GF-D8 (cell line): ENCODE results near the gene TCAP.
"Not testable (repeated sequence)": the region's sequence is repeated elsewhere in the genome, so short reads cannot be mapped to it uniquely, and the experiment has no call there.

Source experiments
- DNase-seq: peaks from one replicate; lab custom pipeline; 2025; lab: John Stamatoyannopoulos, UW

Gene TCAP

DNA sequence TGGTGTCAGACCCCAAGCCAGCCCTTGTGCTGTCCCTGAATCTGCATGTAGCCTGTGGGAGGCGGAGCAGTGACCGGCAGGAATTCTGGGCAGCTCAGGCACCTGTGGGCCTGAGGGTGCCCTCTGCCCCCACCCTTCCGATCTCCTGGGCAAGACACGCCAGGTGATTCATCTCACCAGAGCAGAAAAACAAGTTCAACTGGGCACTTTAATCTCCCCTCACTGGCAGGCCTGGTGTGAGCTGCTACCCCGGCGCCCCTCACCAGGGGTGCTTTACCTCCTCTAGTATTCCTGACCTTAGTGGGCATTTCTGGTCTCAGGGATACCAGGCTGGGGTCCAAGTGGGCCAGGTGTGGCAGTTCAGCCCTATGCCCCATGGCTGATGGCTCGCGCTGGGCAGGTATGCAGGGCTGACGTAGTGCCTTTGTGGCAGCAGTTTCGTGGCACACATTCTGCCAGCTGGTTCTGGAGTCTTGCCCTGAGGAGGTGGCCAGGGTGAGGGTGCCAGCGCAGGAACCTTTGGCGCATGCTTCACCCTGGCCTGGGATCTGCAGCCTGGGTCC, 40.7 kb downstream of the TCAP start:
- DNase-seq = no peak

GRCh38 chr17:39706383-39706782, 41.2 kb downstream of the TCAP start:
- no peak for DNase-seq

DNA sequence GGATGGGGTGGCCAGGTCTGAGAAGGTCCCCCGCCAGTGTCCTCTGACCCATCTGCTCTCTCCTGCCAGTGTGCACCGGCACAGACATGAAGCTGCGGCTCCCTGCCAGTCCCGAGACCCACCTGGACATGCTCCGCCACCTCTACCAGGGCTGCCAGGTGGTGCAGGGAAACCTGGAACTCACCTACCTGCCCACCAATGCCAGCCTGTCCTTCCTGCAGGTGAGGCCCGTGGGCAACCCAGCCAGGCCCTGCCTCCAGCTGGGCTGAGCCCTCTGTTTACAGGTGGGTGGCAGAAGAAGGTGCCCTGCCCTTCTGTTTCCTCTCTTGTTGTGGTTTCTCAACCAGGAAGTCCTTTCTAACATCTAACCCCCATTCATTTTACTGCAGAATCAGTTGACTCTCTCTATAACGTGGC, 41.8 kb downstream of the TCAP start:
- DNase-seq = no peak

DNA sequence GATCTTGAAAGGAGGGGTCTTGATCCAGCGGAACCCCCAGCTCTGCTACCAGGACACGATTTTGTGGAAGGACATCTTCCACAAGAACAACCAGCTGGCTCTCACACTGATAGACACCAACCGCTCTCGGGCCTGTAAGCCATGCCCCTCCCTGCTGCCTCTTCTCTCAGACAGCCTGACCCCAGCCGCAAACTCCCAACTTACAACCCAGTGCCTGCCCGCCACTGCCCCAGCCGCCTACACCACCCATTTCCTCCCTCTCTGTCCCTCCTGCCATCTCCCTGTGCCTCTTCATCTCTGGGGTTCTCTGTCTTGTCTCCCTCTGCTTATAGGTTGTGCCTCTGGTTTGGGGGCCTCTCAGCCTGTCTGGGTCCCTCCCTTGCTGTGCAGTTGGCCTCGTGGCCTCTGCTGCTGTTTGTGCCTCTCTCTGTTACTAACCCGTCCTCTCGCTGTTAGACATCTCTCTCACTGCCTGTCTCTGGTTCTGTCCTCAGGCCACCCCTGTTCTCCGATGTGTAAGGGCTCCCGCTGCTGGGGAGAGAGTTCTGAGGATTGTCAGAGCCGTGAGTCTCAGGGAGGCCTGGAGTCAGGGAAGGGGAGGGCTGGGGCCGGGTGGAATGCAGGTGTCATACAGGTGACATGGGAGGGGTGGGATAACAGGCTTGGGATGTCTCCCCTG, 44.3 kb downstream of the TCAP start:
- no peak for DNase-seq

DNA sequence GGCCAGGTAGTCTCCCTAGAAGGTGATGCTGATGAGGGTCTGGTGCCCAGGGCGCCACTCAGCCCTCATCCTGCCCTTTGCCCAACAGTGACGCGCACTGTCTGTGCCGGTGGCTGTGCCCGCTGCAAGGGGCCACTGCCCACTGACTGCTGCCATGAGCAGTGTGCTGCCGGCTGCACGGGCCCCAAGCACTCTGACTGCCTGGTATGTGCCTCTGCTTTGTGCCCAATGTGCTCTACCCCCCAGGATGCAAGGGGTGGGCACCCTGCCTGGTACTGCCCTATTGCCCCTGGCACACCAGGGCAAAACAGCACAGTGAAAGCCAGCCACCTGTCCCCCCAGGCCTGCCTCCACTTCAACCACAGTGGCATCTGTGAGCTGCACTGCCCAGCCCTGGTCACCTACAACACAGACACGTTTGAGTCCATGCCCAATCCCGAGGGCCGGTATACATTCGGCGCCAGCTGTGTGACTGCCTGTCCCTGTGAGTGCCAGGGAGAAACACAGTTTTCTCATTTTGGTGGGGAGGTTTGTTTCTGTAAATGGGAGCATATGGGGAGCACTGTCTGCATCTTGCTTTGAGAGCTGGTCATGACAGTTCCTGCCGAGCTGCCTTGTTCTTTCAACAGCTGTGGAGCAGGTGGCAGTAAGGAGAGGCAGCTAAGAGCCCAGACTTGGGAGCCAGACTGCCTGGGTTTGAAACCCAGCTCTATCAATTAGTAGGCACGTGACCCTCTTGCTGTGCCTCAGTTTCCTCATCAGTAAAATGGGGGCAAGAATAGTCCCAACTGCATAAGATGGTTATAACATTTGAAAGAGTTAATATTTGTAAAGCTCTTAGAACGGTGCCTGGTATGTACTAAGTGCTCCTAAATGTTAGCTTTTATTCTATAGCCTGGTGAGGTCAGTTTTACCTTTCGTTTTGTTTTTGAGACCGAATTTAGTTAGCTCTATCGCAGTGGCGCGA, 45.1 kb downstream of the TCAP start:
- no peak for DNase-seq

- not testable (repeated sequence) for DNase-seq
Observed at GRCh38 chr17:39711071-39711470, 45.9 kb downstream of the TCAP start.

- no peak for DNase-seq
Observed at GRCh38 chr17:39711851-39712250, 46.7 kb downstream of the TCAP start.

GRCh38 chr17:39714234-39714633, 49.1 kb downstream of the TCAP start:
- DNase-seq = no peak

DNA sequence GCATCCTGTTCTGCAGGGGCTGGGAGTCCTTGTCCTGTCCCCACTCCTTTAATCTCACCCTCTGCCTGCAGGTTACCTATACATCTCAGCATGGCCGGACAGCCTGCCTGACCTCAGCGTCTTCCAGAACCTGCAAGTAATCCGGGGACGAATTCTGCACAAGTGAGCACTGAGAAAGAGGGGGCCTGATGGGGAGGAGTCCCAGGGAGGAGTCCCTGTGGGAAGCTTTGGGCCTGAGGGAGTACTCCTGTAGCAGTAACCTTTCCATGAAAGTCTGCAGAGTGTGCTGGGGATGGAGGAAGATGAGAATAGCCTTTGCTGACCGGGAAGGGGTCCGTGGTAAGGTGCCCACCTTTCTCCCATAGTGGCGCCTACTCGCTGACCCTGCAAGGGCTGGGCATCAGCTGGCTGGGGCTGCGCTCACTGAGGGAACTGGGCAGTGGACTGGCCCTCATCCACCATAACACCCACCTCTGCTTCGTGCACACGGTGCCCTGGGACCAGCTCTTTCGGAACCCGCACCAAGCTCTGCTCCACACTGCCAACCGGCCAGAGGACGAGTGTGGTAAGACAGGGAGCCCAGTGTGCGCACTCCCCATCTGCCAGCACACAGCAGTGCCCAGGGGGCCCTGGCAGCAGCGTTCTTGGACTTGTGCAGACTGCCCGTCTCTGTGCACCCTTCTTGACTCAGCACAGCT, 50.4 kb downstream of the TCAP start:
- no peak for DNase-seq
